Measurements from ENCODE around the gene SAMD3.
A peak's percentile ranks its signal among the peaks of the same experiment; 100 is the strongest.
"Not testable (repeated sequence)": the region's sequence is repeated elsewhere in the genome, so short reads cannot be mapped to it uniquely, and the experiment has no call there.

The SAMD3 gene

DNA sequence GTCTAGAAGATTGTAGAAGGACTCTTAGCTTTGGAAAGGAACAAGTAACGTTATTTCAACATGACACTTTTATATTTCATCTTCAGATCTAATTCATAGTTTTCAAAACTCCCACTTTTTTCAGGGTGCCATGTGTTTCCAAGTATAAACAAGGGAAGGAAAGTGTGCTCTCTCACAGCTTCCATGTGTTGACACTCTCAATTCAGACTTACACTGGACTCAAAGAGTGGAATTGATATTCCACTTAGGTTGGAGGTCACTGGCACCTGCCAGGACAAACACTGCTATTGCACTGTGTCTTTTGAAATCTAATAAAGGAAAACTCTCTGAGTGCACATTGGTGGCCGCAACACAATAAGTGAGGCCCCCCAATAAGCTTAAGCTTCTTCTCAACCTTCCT lies 22.5 kb upstream of the SAMD3 start:
- no peak overlapping the region for H2AFZ ChIP-seq (ENCODE audit: low read length, unreplicated experiment)
- H3K27ac ChIP-seq (ENCODE audit: low read depth, low read length) = no peak overlapping the region
- H3K27me3 ChIP-seq (ENCODE audit: insufficient read depth, low read length) = 0 out of 2 replicates have a peak, but pooled peaks cover 4% of the 10 kb centered on the region
- no peak overlapping the region for H3K4me3 ChIP-seq (ENCODE audit: low read depth, low read length)
- H3K36me3 ChIP-seq (ENCODE audit: insufficient read depth, low read length) = no peaks in the 10 kb centered on the region
- H3K4me1 ChIP-seq (ENCODE audit: control insufficient read depth, insufficient read depth, low read length, unreplicated experiment) = peaks cover 5% of the 10 kb centered on the region
- no peaks in the 10 kb centered on the region for H3K79me2 ChIP-seq (ENCODE audit: control insufficient read depth, insufficient read depth, low read length, unreplicated experiment)

DNA sequence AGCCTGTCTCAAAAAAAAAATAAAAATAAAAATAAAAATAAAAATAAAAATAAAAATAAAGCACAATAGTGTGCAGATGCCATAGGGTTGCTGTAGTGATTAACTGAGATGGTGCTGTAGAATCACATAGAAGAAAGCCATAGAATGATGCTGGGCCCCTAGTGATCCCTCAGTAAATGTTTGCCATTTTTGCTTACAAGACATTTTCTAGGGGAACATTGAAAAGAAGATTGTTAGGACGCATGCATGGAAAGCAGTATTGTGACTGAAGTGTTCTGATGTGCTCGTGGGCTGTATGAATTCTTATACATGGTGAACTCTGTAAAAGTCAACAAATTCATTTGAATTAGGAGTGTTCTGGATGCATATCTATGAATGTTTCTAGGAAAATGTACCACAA lies 22.0 kb upstream of the SAMD3 start:
- H3K4me1 ChIP-seq (ENCODE audit: control insufficient read depth, insufficient read depth, low read length, unreplicated experiment) = peaks cover 9% of the 10 kb centered on the region
- H3K79me2 ChIP-seq (ENCODE audit: control insufficient read depth, insufficient read depth, low read length, unreplicated experiment) = no peaks in the 10 kb centered on the region
- no peak overlapping the region for H3K4me3 ChIP-seq (ENCODE audit: low read depth, low read length)
- H3K27me3 ChIP-seq (ENCODE audit: insufficient read depth, low read length) = 0 out of 2 replicates have a peak, but pooled peaks cover 4% of the 10 kb centered on the region
- H2AFZ ChIP-seq (ENCODE audit: low read length, unreplicated experiment) = no peak overlapping the region
- H3K27ac ChIP-seq (ENCODE audit: low read depth, low read length) = no peak overlapping the region
- no peaks in the 10 kb centered on the region for H3K36me3 ChIP-seq (ENCODE audit: insufficient read depth, low read length)

DNA sequence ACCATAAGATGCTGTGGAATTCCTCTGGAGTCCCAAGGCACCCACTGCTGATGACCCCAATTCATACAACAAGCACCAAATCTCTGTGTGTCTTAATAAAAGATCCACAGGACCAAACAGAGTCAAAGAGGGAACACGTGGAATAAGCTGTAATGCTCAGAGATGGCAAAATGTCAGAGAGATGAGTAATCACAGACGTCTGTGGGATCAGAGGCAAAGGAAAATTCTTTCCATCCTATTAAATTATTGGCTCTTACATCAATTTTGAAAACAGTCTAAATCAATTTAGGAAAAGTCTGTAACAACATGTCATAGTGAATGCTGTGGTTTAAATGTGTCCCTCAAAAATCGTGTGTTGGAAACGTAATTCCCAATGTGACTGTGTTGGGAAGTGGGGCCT lies 17.5 kb upstream of the SAMD3 start:
- H3K27me3 ChIP-seq (ENCODE audit: insufficient read depth, low read length) = no peaks in the 10 kb centered on the region
- no peak overlapping the region for H3K27ac ChIP-seq (ENCODE audit: low read depth, low read length)
- H3K4me3 ChIP-seq (ENCODE audit: low read depth, low read length) = no peak overlapping the region
- H3K79me2 ChIP-seq (ENCODE audit: control insufficient read depth, insufficient read depth, low read length, unreplicated experiment) = no peaks in the 10 kb centered on the region
- no peaks in the 10 kb centered on the region for H3K36me3 ChIP-seq (ENCODE audit: insufficient read depth, low read length)
- peak overlapping the region; percentile 83 for H2AFZ ChIP-seq (ENCODE audit: low read length, unreplicated experiment)
- H3K4me1 ChIP-seq (ENCODE audit: control insufficient read depth, insufficient read depth, low read length, unreplicated experiment) = peaks cover 9% of the 10 kb centered on the region

DNA sequence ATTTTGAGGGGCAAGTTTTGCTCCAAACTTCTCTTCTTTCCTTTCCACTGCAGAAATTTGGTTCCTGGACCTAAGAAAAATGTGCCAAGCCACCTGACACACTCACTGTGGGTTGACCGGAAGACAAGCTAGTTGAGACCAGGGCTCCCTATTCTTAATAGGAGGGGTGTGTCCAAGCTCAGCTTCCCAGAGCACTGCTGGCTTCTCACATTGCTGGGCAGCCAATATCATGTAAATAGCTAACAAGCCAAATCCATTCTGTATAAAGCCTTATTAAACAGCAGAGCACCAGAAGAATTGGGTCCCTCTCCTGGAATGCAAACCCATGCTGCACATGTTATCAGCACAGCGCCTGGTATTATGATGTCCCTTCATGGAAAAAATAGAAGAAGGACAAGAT lies 17.0 kb upstream of the SAMD3 start:
- peaks cover 9% of the 10 kb centered on the region for H3K4me1 ChIP-seq (ENCODE audit: control insufficient read depth, insufficient read depth, low read length, unreplicated experiment)
- no peak overlapping the region for H3K4me3 ChIP-seq (ENCODE audit: low read depth, low read length)
- no peaks in the 10 kb centered on the region for H3K27me3 ChIP-seq (ENCODE audit: insufficient read depth, low read length)
- H3K36me3 ChIP-seq (ENCODE audit: insufficient read depth, low read length) = no peaks in the 10 kb centered on the region
- peak overlapping the region; percentile 83 for H2AFZ ChIP-seq (ENCODE audit: low read length, unreplicated experiment)
- H3K27ac ChIP-seq (ENCODE audit: low read depth, low read length) = no peak overlapping the region
- H3K79me2 ChIP-seq (ENCODE audit: control insufficient read depth, insufficient read depth, low read length, unreplicated experiment) = no peaks in the 10 kb centered on the region

DNA sequence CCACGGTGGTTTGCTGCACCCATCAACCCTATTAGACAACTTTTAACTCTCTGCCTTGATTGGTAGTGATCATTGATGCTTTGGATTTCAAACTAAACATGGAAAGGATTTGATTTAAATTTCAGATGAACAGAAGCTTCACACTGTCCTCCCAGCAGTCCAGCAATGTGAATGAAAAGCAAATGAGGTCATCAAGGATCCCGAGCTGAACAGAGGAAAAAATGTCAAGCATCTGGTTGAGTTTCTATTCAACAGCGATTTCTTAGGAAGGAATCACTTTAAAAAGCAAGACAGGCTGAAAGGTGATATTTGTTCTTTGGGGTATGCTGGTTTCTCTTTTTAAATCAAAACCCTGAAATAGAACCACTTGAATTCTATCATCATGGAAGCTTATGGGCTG lies 10.6 kb upstream of the SAMD3 start:
- Histone ChIP-seq H3K79me2 (ENCODE audit: control insufficient read depth, insufficient read depth, low read length, unreplicated experiment) (no peaks in the 10 kb centered on the region), H3K4me1 (ENCODE audit: control insufficient read depth, insufficient read depth, low read length, unreplicated experiment) (no peaks in the 10 kb centered on the region), H2AFZ (ENCODE audit: low read length, unreplicated experiment) (peak overlapping the region; percentile 42), H3K27me3 (ENCODE audit: insufficient read depth, low read length) (no peaks in the 10 kb centered on the region), H3K4me3 (ENCODE audit: low read depth, low read length) (no peak overlapping the region), H3K27ac (ENCODE audit: low read depth, low read length) (no peak overlapping the region), H3K36me3 (ENCODE audit: insufficient read depth, low read length) (no peaks in the 10 kb centered on the region)

DNA sequence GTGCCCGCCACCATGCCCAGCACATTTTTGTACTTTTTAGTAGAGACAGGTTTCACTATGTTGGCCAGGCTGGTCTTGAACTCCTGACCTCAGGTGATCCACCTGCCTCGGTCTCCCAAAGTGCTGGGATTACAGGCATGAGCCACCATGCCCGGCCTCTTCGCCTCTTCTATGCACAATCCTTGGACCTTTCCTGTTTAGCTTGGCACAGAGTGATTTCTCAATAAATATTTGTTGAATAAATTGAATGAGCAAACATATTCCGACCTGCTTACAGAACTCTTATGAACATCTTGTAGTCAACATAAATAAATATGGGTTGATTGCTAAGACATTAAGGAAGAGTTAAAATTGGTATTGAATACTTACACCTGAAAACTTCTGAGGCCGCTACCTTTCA lies 7.8 kb upstream of the SAMD3 start:
- not testable (repeated sequence) for H2AFZ ChIP-seq (ENCODE audit: low read length, unreplicated experiment); H3K36me3 ChIP-seq (ENCODE audit: insufficient read depth, low read length); H3K4me1 ChIP-seq (ENCODE audit: control insufficient read depth, insufficient read depth, low read length, unreplicated experiment); H3K4me3 ChIP-seq (ENCODE audit: low read depth, low read length); H3K79me2 ChIP-seq (ENCODE audit: control insufficient read depth, insufficient read depth, low read length, unreplicated experiment); H3K27ac ChIP-seq (ENCODE audit: low read depth, low read length); H3K27me3 ChIP-seq (ENCODE audit: insufficient read depth, low read length)

DNA sequence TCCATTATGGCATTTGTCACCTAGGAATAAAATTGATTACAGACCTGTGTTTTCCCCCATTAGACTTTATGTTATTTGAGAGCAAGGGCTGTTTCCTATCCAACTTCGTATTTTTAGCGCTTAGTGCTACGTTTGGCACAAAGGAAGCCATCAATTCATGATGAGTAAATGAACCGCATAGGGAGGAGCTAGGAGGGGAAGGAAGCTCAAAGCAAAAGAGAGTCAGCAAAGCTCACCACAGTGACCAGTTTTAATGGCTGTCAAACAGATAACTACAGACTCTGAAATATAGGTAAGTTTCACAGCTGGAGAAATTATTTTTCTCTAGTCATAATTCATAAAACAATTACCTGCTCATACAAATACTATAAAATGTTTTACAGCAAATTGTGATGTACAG lies 6.9 kb upstream of the SAMD3 start:
- no peak overlapping the region for H3K27ac ChIP-seq (ENCODE audit: low read depth, low read length)

DNA sequence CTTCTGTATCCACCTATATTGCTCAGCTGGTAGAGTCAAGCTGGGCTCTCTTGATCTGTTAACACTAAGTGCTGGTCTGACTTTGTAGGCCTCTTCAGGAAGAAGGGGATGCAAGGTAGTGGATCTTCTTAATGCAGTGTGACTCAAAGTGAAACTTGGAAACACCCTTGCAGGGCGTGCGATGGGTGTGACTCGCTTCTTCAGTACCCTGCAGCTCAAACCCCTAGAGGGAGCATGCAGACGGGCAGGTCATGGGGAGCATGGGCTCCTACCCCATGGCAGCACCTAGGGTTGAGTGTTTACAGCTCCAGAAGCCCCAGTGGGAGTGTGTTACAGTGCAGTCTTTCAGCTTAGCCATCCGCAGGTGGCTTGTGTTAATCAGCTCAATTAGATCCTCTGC lies 757 bp upstream of the SAMD3 start:
- Histone ChIP-seq H3K4me1 (ENCODE audit: control insufficient read depth, insufficient read depth, low read length, unreplicated experiment) (no peaks in the 10 kb centered on the region), H3K36me3 (ENCODE audit: insufficient read depth, low read length) (no peaks in the 10 kb centered on the region), H3K4me3 (ENCODE audit: low read depth, low read length) (no peak overlapping the region), H3K27ac (ENCODE audit: low read depth, low read length) (no peak overlapping the region), H2AFZ (ENCODE audit: low read length, unreplicated experiment) (no peak overlapping the region), H3K79me2 (ENCODE audit: control insufficient read depth, insufficient read depth, low read length, unreplicated experiment) (no peaks in the 10 kb centered on the region), H3K27me3 (ENCODE audit: insufficient read depth, low read length) (no peaks in the 10 kb centered on the region)

More for the DNA sequence above, 6.9 kb upstream of the SAMD3 start:
- no peak overlapping the region for H2AFZ ChIP-seq (ENCODE audit: low read length, unreplicated experiment)
- H3K79me2 ChIP-seq (ENCODE audit: control insufficient read depth, insufficient read depth, low read length, unreplicated experiment) = no peaks in the 10 kb centered on the region
- H3K27me3 ChIP-seq (ENCODE audit: insufficient read depth, low read length) = no peaks in the 10 kb centered on the region
- no peaks in the 10 kb centered on the region for H3K36me3 ChIP-seq (ENCODE audit: insufficient read depth, low read length)
- H3K4me1 ChIP-seq (ENCODE audit: control insufficient read depth, insufficient read depth, low read length, unreplicated experiment) = no peaks in the 10 kb centered on the region
- no peak overlapping the region for H3K4me3 ChIP-seq (ENCODE audit: low read depth, low read length)

DNA sequence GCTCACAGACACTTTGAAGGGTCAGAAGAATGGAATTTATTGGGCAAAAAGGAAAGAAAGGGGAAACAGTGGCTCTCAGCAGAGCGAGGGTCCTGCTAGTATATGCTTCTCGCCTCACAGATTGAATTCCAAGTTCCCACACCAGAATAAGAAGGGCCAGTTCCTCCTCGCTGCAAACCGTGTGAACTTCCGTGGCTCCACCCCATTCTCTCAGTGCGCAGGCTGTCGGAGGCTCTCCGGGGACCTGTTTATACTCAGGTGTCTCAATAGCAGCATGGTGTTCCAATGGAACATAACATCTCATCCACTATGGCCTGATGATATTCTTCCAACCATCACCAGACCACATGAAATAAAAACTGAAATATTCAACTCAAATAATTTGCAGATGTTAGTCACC lies 4.6 kb downstream of the SAMD3 start:
- Histone ChIP-seq H3K4me3 (ENCODE audit: low read depth, low read length) (no peak overlapping the region), H3K27me3 (ENCODE audit: insufficient read depth, low read length) (peaks cover 3% of the 10 kb centered on the region; the same call in 1 of the 2 replicates), H2AFZ (ENCODE audit: low read length, unreplicated experiment) (no peak overlapping the region)

DNA sequence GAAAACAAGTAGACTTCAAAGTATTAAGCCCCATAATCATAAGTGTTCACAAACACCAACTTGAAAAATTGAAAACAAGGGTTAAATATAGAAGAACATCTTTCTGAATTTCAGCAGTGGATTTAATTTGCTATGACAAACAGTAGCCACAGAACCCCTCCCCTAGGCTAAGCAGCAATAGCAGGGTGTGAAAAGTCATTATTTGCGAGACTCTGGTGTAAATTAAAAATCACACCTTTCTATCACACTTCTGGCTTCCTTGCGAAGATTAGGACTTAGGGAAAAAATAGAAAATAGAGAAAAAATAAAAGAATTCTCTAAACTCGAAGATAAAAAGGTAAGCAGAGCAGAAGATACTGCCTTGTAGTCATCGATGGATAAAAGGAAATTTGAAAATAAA lies 6.1 kb downstream of the SAMD3 start:
- Histone ChIP-seq H3K27me3 (ENCODE audit: insufficient read depth, low read length) (peaks cover 3% of the 10 kb centered on the region; the same call in 1 of the 2 replicates), H2AFZ (ENCODE audit: low read length, unreplicated experiment) (no peak overlapping the region), H3K4me3 (ENCODE audit: low read depth, low read length) (no peak overlapping the region), H3K4me1 (ENCODE audit: control insufficient read depth, insufficient read depth, low read length, unreplicated experiment) (no peaks in the 10 kb centered on the region), H3K79me2 (ENCODE audit: control insufficient read depth, insufficient read depth, low read length, unreplicated experiment) (no peaks in the 10 kb centered on the region), H3K36me3 (ENCODE audit: insufficient read depth, low read length) (no peaks in the 10 kb centered on the region), H3K27ac (ENCODE audit: low read depth, low read length) (no peak overlapping the region)

More for the DNA sequence above, 4.6 kb downstream of the SAMD3 start:
- Histone ChIP-seq H3K4me1 (ENCODE audit: control insufficient read depth, insufficient read depth, low read length, unreplicated experiment) (no peaks in the 10 kb centered on the region), H3K36me3 (ENCODE audit: insufficient read depth, low read length) (no peaks in the 10 kb centered on the region), H3K79me2 (ENCODE audit: control insufficient read depth, insufficient read depth, low read length, unreplicated experiment) (no peaks in the 10 kb centered on the region), H3K27ac (ENCODE audit: low read depth, low read length) (no peak overlapping the region)

DNA sequence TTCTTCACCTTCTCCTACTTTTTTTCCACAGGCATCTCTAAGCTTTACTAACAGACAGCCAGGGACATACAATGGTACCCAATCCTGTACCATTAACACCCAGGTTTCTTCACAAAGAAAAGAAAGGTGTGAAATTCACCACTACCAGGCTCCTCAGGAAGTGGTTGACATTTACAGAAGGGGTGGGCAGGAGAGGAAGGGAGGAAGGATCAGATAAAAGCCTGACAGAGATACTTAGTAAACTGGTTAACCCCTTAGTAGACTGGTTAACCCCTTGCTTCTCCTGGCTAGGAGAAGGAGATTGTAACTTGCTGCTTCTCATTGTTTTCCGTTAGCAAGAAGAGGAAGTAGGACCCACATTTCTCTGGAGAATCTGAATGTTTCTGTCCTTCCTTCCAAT lies 7.2 kb downstream of the SAMD3 start:
- no peak overlapping the region for H2AFZ ChIP-seq (ENCODE audit: low read length, unreplicated experiment)
- H3K27me3 ChIP-seq (ENCODE audit: insufficient read depth, low read length) = peaks cover 3% of the 10 kb centered on the region; the same call in 1 of the 2 replicates

More for the DNA sequence above, 7.2 kb downstream of the SAMD3 start:
- H3K36me3 ChIP-seq (ENCODE audit: insufficient read depth, low read length) = no peaks in the 10 kb centered on the region
- H3K4me1 ChIP-seq (ENCODE audit: control insufficient read depth, insufficient read depth, low read length, unreplicated experiment) = no peaks in the 10 kb centered on the region
- no peaks in the 10 kb centered on the region for H3K79me2 ChIP-seq (ENCODE audit: control insufficient read depth, insufficient read depth, low read length, unreplicated experiment)
- H3K4me3 ChIP-seq (ENCODE audit: low read depth, low read length) = no peak overlapping the region
- H3K27ac ChIP-seq (ENCODE audit: low read depth, low read length) = no peak overlapping the region

All from ACC112 (cell line).